Stimulated activated CD4-positive, alpha-beta T cell treated with anti-CD3 and anti-CD28 coated beads, Interleukin-12 subunit alpha, Interleukin-12 subunit beta, amount 100 ng/mL, for 48 hours (primary cell): ENCODE data around the gene C1QL2.

Experiments used
- DNase-seq, 3 donors: peaks; one replicate each; pipeline ENCODE4 v3.0.0-alpha.2; 2020; ENCODE audit warnings: low read depth in 2 of 3, low spot score in 1 of 3

The C1QL2 gene

DNA sequence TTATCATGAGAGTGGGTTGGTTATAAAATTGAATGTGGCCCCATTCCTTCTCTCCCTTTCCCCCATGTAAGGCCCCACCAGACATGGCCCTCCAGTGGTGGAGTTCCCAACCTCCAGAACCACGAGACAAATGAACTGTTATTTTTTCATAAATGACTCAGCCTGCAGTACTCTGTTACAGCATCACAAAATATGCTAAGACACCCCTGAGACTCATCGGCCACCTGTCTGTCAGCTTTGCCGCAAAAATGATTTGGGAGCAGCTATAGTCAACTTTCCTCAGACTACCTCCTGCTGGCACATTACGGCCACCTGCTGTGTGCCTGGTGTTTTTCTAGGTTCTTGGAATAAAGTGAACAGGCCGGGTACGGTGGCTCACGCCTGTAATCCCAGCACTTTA lies 21.4 kb upstream of the C1QL2 start:
- DNase-seq = no peak

DNA sequence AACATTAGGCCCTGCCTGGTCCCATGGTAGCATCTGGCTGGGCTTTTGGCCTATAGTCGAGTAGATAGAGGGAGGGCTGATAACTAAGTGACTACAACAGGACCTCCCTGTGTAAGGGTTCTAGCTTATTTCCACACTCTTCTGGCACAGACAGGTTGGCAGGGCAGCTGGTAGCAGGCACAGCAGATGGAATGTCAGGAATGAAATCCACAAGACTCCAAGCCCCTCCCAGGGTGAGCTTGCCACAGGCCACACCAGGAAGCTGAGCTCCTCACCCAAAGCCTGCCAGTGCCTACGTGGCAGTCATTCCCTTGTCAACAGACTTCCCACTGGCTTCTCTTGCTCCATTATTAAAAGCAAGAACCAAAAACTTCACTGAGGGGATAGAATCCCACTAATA lies 20.7 kb upstream of the C1QL2 start:
- DNase-seq = no peak

DNA sequence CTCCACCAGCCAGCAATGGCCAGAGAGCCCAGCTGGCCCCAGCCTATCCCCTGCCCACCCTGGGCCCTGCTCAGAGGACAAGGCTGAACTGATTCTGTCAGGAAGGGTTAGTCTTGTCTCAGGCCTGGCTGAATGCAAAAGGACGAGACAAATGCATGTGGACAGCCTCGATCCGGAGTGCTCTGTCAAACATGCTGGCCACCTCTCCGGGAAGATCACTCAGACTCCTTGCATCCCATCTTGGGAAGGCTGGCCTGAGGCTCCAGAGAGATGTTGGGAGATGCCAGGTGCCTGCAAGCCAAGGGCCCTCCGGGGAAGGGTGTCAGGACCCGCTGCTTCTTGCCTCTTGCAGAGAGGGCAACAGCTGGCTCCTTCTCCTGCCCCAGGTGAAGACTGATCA lies 20.2 kb upstream of the C1QL2 start:
- no peak for DNase-seq

DNA sequence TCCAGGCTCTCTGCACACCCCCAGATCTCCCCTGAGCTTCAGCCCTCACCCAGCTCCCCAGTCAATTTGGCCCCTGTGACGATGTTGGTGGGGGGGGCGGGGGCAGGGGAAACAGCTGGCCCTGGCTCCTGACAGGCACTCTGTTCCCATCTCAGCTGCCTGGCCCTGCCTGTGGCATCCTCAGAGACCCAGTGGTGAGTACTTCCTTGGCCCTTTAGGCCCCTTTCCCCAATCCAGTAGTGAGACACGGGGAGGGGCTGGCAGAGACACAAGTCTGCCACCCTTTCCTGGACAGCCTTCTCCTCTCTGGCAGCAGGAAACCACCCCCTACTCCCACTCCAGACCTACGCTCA lies 19.3 kb upstream of the C1QL2 start:
- DNase-seq = no peak

DNA sequence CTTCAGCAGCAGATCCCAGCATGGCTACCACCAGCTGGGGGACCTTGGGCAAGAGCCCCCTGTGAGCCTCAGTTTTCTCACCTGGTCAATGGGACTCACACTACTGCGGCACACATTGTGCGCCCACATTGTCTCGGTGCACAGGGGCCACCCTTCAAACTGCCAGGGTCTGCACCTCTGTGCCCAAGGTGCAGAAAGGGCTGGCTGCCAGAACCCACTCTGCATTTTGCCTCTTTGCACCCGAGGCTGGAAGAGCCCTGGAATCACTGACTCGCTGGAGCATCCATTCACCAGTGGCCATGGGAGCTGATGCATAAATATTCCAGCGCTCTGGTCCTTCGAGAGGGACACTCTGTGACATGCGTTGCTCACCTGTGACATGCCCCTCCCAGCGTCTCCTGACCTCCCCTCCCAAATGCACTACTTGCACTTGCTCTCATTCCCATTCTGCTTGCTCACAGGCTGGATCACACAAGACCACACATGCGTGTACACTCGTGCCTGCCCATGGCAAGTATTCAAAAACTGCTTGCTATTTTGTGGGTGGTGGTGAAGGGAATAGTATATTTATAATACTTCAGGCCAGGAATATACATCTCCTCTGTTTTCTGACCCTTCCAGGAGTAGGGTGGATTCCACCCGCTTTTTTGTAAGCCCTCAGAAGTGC lies 18.8 kb upstream of the C1QL2 start:
- no peak for DNase-seq

DNA sequence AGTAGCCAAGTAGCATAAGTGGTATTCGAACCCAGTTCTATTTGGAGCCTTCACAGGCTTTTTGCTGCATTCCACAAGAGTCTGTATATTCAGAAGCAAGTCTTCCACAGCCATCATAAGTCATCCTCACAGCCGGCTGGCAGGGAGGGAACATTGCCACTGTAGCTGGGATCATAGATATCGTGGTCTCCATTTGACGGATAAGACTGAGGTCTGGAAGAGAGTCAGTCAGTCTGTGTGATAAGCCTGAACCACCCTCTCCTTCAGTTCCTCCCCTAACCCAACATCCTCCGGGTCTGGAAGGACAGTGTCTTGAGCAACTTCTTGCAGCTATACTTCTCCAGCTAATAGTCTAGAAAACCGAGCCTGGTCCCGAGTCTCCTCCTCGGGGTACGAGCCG lies 17.0 kb upstream of the C1QL2 start:
- no peak for DNase-seq

DNA sequence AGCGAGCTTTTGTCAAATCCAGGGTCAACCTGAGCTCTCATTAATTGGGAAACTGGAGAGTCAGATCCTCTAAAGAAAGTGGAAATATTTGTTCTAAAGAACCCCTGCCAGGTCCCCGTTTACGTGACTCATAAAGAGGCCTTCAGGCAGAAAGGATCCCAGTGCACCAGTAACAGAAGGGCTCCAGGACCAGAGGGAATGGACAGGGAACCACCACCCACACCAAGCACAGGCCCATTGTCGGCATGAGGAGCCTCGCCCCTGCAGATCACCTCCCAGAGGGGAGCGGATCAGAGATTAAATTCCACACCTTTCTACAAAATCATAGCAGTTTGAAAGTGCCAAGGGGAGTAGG lies 16.4 kb upstream of the C1QL2 start:
- no peak for DNase-seq

DNA sequence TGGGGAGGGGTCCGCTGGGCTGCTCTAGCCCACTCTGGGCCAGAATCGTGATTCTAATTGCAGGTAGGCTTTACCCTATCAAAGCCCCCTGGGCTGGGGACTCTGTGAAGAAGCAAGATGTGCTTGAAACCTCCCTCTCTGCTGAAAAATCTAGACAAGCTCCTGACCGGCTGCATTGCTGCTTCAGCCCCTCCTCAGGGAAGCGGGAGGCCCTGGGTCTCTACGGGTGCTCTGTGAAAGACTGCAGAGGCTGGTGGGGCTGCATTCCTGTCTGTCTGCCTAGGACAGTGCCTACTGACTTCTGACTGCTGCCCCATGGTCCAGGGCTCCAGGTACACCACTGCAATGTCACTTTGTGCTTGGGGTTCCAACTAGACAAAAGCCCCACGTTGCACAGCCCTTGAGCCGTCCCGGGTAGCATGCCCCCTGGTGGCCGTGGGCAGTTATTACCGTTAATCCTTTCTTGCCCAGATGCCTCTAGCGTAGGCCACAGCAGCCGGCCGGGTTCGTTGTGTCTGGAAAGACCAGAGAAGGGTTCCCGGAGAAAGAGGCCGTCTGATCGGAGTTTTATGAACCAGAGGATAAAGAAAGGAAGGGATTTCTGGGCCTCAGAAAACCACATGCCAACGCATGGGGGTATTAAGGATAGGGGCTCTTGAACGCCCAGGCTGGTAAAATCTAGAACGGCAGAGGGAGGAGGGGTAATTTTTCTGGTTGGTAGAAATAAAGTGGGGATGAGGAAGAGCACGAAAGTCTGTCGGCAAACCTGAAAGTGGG lies 15.9 kb upstream of the C1QL2 start:
- peak; percentile 25 to 49 (median 46) for DNase-seq

DNA sequence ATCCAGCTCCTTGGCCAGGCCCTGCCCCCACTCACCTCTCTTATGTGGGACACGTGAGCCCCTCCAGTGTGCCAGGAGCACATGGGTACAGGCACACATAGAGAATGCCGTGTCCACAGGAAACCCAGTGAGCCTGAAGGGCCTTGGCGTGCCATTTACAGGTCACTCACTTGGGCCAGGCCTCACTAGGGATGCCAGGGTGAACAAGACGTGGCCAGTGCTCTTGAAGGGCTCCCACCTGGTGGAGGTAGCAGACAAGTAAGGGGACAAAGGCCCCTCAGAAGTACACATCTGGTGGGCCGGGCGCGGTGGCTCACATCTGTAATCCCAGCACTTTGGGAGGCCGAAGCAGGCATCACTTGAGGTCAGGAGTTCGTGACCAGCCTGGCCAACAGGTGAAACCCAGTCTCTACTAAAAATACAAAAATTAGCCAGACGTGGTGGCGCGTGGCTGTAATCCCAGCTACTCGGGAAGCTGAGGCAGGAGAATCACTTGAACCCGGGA lies 15.1 kb upstream of the C1QL2 start:
- DNase-seq = no peak

DNA sequence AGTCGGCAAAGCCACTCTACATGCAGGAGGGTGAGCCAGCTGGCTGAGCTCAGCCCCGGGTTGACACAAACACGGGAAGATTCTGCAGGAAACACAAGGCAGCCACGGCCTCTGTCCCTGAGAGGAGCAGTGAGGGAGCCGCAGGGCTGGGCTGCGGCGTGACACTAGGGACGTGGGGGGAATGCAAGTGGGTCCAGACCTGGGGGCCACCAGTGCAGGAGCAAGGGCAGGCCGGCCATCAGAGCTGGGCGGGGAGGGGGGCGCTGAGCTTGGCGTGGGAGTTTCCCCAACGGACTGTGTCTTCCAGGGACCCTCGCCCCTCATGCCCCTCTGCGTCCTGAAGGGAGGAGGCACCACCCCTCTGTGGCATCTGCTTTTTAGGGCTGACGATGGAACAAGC lies 12.0 kb upstream of the C1QL2 start:
- no peak for DNase-seq

DNA sequence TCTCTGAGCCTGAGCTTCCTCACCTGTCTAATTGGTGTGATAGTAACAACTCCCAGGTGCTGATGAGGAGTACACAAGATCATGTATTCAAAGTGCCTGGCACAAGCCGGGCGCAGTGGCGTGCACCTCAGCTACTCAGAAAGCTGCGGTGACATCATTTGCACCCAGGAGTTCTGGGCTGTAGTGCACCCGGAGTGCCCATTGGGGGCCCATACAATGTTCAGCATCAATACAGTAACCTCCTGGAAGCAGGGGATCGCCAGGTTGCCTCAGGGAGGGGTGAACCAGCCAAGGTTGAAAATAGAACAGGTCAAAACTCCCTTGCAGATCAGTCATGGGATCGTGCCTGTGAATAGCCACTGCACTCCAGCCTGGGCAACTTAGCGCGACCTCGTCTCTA lies 11.2 kb upstream of the C1QL2 start:
- no peak for DNase-seq

DNA sequence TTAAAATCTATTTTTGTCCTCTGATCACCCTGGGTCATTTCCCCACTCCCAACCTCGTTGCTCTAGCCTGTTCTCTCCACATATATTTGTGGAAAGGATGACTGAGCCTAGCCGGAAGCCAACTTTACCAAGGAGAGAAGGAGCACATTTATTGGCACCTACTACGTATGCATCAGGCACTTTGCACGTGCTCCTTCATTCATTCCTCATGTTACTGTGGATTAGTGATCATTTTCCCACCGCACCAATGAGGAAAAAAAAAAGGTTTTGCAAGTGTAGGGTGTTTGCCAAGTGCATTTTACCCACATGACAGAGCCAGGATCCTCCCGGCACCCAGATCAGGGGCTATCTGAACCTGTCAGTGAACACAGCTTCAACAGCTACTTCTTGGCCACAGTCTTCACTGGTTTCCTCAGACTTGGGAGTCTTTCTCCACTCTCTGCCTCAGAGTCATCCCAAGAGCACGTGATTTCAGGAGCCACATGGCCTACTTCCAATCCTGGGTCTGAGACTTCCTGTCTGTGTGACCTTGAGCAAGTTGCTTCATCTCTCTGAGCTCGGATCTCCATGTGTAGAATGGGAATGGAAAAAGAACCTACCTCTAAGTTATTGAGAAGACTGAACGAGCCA lies 1.9 kb upstream of the C1QL2 start:
- no peak for DNase-seq

DNA sequence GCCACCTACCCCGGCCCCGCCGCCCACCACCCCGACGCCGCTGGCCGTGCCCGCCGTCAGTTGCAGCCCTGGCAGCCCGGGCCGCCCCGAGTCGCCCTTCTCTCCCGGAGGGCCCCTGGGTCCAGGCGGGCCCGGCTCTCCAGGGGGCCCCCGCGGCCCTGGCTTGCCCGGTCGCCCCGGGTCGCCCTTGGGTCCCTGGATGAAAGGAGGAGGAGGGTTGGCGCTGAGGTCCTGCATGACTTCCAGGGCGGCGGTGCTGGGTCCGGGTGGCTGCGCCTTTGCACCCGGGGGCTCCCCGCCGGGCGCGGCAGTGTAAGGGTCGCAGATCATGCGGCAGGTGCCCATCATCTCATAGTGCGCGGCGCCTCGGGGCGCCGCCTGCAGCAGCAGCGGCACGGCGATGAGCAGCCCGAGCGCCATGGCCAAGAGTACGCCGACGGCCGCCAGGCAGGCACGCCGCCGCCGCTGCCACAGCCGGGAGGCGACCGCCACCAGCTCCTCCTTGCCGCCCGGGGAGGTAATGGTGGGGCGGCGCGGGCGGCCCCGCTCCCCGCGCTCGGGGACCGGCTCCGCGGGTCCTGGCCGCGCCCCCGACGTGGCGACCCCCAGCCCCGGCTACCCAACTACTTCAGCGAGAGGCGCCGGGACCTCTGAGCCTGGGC lies 570 bp downstream of the C1QL2 start:
- DNase-seq = no peak

DNA sequence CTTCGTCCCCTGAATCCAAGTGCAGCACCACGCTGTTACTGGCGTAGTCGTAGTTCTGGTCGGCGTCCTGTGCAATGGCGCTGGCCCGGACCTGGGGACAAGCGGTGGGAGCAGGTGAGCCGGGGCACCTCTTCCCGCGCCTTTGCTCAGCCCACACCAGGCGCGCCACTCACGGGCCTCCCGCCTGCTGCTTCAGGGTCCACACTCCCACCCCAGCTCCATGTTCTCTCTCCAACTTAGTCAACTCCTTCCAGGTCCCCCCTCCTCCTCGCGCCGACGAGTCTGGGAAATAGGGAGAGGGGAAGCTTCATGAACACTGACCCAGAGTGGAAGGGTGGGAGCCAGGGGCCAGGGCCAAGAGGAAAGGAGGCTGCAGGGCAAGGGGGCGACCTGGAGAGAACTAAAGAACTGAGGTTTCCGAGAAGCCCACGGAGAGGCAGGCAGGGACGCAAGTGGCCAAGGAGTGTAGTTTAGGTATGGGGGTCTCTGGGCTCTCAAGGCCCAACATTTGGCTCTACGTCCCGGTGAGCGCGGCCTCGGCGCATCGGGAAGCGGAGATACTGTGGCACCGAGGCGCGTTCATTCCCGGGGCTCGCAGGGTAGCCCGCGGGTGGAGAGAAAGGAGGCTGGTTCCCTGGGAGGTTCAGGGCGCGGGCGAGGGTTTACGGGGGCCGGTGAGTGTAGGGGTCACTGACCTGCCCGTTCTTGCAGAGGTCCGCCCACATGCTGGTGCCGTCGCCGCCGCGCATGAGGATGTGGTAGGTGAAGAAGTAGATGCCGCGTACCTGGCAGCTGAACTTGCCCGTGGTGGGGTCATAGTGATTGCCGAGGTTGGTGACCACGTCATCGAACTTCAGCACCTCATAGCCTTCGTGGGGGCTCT lies 1.4 kb downstream of the C1QL2 start:
- no peak for DNase-seq

DNA sequence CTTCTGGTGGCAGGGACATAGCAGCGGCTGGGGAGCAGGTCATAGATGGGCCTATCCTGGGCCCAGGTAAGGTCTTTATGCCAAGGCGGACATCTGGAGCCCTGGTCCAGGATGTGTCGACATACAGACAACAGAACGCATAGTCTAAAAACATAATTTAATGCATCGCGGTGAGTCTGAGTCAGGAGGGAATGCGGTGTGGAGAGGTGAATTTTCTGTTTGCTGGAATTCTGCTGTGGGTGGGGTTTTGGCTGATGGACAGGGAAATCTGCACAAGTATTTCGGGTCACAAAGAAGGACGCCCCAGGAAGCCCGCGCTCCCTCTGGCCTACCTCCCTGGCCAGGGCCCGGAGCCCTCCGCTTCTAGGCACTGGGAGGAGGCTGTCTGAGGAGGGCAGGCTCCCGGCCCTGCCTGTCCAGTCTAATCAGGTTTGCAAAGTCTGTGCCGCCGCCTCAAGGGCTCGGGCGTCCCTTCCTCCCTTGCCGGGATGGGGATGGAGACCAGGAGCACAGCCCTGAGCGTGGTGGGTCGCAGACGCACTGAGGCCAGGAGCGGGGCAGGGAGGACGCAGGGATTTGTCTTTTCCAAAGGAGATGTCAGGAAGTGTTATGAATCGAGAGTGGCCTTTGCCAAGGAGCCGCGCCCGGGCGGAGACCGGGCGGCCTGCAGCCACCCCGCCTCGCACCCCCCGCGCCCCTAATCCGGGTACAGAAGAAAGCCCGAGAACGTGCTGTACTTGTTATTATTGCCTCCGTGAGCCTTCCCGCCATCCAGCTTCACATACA lies 2.3 kb downstream of the C1QL2 start:
- DNase-seq = no peak

DNA sequence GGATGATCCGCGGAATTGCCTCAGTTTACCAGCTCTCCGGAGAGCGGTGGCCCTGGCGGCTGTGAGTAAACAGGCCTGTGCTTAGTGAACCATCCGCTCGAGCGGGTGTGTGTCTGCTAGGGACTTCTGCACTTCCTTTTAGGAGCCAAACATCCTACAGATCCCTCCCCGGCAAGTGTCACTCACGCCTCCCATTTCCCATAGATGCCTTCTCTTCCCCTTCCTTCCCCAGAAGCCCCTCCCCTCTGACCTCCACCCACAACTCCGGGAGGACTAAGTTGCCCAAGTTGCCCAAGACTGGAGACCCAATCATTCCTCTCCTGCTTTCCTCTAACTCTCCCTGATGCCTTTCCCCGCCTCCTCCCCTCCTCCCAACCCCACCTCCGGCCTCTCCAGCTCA lies 2.9 kb downstream of the C1QL2 start:
- DNase-seq = no peak

DNA sequence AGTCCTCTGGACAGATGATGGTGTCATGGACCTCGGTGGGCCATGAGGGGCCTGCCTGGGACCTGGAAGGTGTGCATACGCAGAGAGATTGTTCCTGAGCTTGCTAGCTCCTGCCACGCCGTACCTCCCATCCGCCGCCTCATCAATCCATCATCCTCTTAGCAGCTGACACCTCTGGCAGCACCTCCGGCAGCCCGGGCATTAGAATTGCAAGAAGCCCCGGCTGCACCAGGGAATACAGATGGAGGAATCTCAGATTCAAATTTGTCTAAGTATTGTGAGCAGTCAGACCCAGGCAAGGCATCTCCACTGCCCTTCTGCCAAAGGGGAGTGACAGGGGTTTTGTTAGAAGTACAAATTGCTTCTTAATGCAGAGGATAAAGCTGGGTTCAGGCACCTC lies 4.5 kb downstream of the C1QL2 start:
- no peak for DNase-seq

DNA sequence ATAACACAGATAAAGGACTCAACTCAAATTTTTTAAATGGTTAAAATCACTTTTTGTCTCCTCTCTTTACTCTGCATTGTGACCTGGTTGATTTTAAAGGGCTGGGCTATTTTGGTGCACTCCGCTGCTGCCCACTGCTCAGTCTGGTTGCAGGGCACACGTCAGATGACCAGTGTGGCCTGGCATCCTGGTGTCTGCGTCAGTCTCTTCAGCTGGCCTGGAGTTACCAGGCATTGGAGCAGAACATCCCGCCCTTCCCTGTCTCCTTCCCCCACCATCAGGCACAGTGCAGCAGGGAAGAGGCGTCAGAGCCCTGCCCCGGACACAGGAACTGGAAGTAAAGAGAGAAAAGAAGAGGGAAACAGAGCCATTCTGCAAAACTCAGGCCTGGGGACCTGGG lies 8.9 kb downstream of the C1QL2 start:
- DNase-seq = no peak

DNA sequence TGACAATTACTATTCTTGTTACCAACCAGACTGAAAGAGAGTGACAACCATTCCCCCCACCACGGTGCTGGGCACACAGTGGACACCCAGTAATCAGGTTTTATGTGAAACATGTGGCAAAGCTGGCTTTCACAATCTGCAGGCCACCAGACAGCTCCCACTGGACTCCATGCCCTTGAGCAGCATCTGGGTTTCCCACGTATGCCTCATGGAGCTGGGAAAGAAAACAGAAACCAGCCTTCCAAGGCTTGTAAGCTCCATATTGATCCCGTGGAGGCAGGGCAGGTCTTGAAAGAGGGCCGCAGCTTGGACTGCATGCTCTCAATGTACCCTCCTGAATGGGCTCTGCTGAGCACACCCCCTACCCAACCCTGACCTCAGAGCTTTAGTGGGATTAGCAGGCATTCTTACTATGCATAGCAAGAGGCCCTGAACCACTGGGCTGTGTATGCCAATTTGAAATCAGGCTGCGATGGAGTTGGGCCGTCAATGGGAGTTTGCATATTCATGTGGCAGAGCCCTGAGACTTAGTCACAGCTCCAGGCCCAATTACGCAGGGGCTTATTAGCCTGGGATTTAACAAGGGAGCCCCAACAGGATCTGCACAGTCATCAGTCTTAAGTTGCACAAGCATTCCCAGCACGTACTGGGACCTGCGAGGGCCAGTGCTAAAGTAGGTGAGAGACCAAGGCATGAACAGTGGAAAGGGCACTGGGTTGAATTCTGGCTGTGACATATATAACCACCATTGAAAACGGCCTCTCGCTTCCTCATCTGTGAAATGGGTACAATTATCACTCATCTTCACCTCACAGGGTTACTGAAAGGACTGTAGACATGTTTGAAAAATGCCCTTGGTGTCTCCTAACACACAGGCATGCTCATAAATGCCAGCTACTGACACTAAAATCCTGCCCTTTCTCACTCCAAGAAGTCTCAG lies 10.5 kb downstream of the C1QL2 start:
- DNase-seq = no peak
